Stimulated activated CD8-positive, alpha-beta memory T cell treated with anti-CD3 and anti-CD28 coated beads, Interleukin-4, amount 100 ng/mL, for 1 hour (primary cell): ENCODE measurements around the gene BIN1.

ENCODE experiments used
- DNase-seq, 2 donors: peaks; one replicate each; pipeline ENCODE4 v3.0.0-alpha.2; 2020; ENCODE audit warnings: low read depth in 2 of 2, low spot score in 1 of 2

BIN1 gene

GRCh38 chr2:127104881-127105655, 1.9 kb downstream of the BIN1 start:
- DNase-seq, result no peak

- DNase-seq, result no peak
Measured at GRCh38 chr2:127104166-127104660, 2.7 kb downstream of the BIN1 start.

- DNase-seq, result no peak
Measured at GRCh38 chr2:127103243-127104165, 3.5 kb downstream of the BIN1 start.

- DNase-seq, result no peak
Measured at GRCh38 chr2:127102521-127103242, 4.3 kb downstream of the BIN1 start.

- no peak for DNase-seq
Measured at GRCh38 chr2:127101756-127102477, 5.0 kb downstream of the BIN1 start.

GRCh38 chr2:127101048-127101611, 5.8 kb downstream of the BIN1 start:
- DNase-seq, result no peak

- no peak for DNase-seq
Measured at GRCh38 chr2:127100251-127101047, 6.5 kb downstream of the BIN1 start.

- DNase-seq, result no peak
Measured at GRCh38 chr2:127098711-127099110, 8.2 kb downstream of the BIN1 start.

GRCh38 chr2:127097841-127098651, 8.9 kb downstream of the BIN1 start:
- no peak for DNase-seq

GRCh38 chr2:127097471-127097765, 9.5 kb downstream of the BIN1 start:
- DNase-seq, result no peak

- no peak for DNase-seq
Measured at GRCh38 chr2:127096718-127097470, 10.1 kb downstream of the BIN1 start.

GRCh38 chr2:127096280-127096679, 10.7 kb downstream of the BIN1 start:
- no peak for DNase-seq

GRCh38 chr2:127095784-127096183, 11.2 kb downstream of the BIN1 start:
- no peak for DNase-seq

- no peak for DNase-seq
Measured at GRCh38 chr2:127095367-127095641, 11.7 kb downstream of the BIN1 start.

- DNase-seq, result no peak
Measured at GRCh38 chr2:127094509-127095366, 12.2 kb downstream of the BIN1 start.

- DNase-seq, result no peak
Measured at GRCh38 chr2:127093648-127094210, 13.2 kb downstream of the BIN1 start.

- no peak for DNase-seq
Measured at GRCh38 chr2:127092901-127093516, 13.9 kb downstream of the BIN1 start.
